GM23338 (cell line): ENCODE results near the gene ABHD6. TPM values are rescaled to one million over a fixed set of nuclear protein-coding genes. Genes with fewer than 3 reads are reported as not detected.

Source experiments
- ATAC-seq: fragments of 200-7000 bp; cut with Tn5 transposase; 3 replicates; pipeline ENCODE4 v1.9.1; 2020
- DNase-seq: peaks from one replicate; pipeline ENCODE4 v3.0.0-alpha.2; 2015; ENCODE audit warnings: low spot score
- H2AFZ ChIP-seq: fragments of 200-600 bp; sonication (generic); 2 replicates; pipeline ENCODE4 v1.8.0; 2016; ENCODE audit warnings: antibody characterized with exemption, mild to moderate bottlenecking, moderate library complexity
- H3F3A ChIP-seq: fragments of 200-600 bp; sonication (generic); replicated peaks from 2 replicates; pipeline ENCODE4 v1.8.0; 2017; ENCODE audit warnings: antibody characterized with exemption, mixed run types, low read depth
- H3K27ac ChIP-seq: fragments of 200-600 bp; sonication (generic); 2 replicates; pipeline ENCODE4 v1.6.1; 2016; ENCODE audit warnings: low read depth
- H3K27me3 ChIP-seq: fragments of 200-600 bp; sonication (generic); 2 replicates; pipeline ENCODE4 v1.8.0; 2016; ENCODE audit warnings: mild to moderate bottlenecking, mixed run types, moderate library complexity; ENCODE audit not compliant: insufficient read depth
- H3K36me3 ChIP-seq: fragments of 200-600 bp; sonication (generic); 2 replicates; pipeline ENCODE4 v1.8.0; 2016; ENCODE audit warnings: mild to moderate bottlenecking; ENCODE audit not compliant: insufficient read depth
- H3K4me1 ChIP-seq: fragments of 200-600 bp; sonication (generic); 2 replicates; pipeline ENCODE4 v1.8.0; 2016; ENCODE audit warnings: mild to moderate bottlenecking, moderate library complexity; ENCODE audit not compliant: insufficient read depth
- H3K4me2 ChIP-seq: fragments of 200-600 bp; sonication (generic); 2 replicates; pipeline ENCODE4 v1.7.1; 2017; ENCODE audit warnings: mixed run types
- H3K4me3 ChIP-seq: fragments of 200-600 bp; sonication (generic); 2 replicates; pipeline ENCODE4 v1.6.1; 2016; ENCODE audit warnings: mixed run types
- H3K79me2 ChIP-seq: fragments of 200-600 bp; sonication (generic); replicated peaks from 2 replicates; pipeline ENCODE4 v1.8.0; 2017; ENCODE audit warnings: mild to moderate bottlenecking; ENCODE audit not compliant: insufficient read depth
- H3K9me2 ChIP-seq: fragments of 200-600 bp; sonication (generic); 2 replicates; pipeline ENCODE4 v1.8.0; 2017; ENCODE audit not compliant: insufficient read depth
- H4K20me1 ChIP-seq: fragments of 200-600 bp; sonication (generic); replicated peaks from 2 replicates; pipeline ENCODE4 v1.8.0; 2017; ENCODE audit warnings: mild to moderate bottlenecking; ENCODE audit not compliant: insufficient read depth
- H3K27ac Mint-ChIP-seq: 2 replicates; pipeline ENCODE4 v1.8.0; 2020; ENCODE audit warnings: inconsistent platforms, mild to moderate bottlenecking, moderate library complexity, mixed read lengths
- H3K27me3 Mint-ChIP-seq: 3 replicates; pipeline ENCODE4 v1.8.0; 2022; ENCODE audit warnings: low read depth, mild to moderate bottlenecking, moderate library complexity, mixed read lengths, inconsistent platforms; ENCODE audit not compliant: insufficient read depth, poor library complexity
- H3K36me3 Mint-ChIP-seq: 3 replicates; pipeline ENCODE4 v1.8.0; 2021; ENCODE audit warnings: low read depth, mild to moderate bottlenecking, inconsistent platforms, moderate library complexity, mixed read lengths
- H3K4me1 Mint-ChIP-seq: 3 replicates; pipeline ENCODE4 v1.8.0; 2020; ENCODE audit warnings: mild to moderate bottlenecking, inconsistent platforms, mixed read lengths
- H3K4me3 Mint-ChIP-seq: 3 replicates; pipeline ENCODE4 v1.8.0; 2021; ENCODE audit warnings: moderate library complexity, mild to moderate bottlenecking, inconsistent platforms, mixed read lengths
- H3K9me3 Mint-ChIP-seq: 3 replicates; pipeline ENCODE4 v1.8.0; 2020; ENCODE audit warnings: moderate library complexity, mild to moderate bottlenecking, inconsistent platforms, mixed read lengths
- CREB1 ChIP-seq: fragments of 250-450 bp; sonication (Bioruptor Pico); IDR thresholded peaks from 2 replicates; pipeline ENCODE4 v1.5.0; 2020; ENCODE audit warnings: low read depth, mild to moderate bottlenecking, moderate library complexity
- CTCF ChIP-seq, 2 experiments: fragments of 200-600 bp in 1 of 2; sonication (generic) in 1 of 2; conservative IDR thresholded peaks; 2 replicates each; pipeline versions ENCODE4 v1.5.1 to v1.6.1; 2016 to 2017; ENCODE audit warnings: antibody characterized with exemption in 2 of 2, low read depth in 2 of 2, mild to moderate bottlenecking in 2 of 2, moderate library complexity in 1 of 2
- ETS1 ChIP-seq: IDR thresholded peaks from 2 replicates; pipeline ENCODE4 v1.6.1; 2016; ENCODE audit warnings: antibody characterized with exemption
- EZH2 ChIP-seq: fragments of 200-600 bp; sonication (generic); IDR thresholded peaks from one replicate; pipeline ENCODE4 v1.8.0; 2017; ENCODE audit warnings: antibody characterized with exemption, mild to moderate bottlenecking, low read depth; ENCODE audit not compliant: unreplicated experiment
- EZH2phosphoT487 ChIP-seq: fragments of 200-600 bp; sonication (generic); IDR thresholded peaks from one replicate; pipeline ENCODE4 v1.8.1; 2018; ENCODE audit warnings: antibody characterized with exemption; ENCODE audit not compliant: unreplicated experiment
- JUNB ChIP-seq: IDR thresholded peaks from one replicate; pipeline ENCODE4 v1.6.1; 2016; ENCODE audit warnings: antibody characterized with exemption; ENCODE audit not compliant: unreplicated experiment
- NANOG ChIP-seq: IDR thresholded peaks from 2 replicates; pipeline ENCODE4 v1.6.1; 2016; ENCODE audit warnings: antibody characterized with exemption, borderline replicate concordance
- POLR2AphosphoS5 ChIP-seq: IDR thresholded peaks from 2 replicates; pipeline ENCODE4 v1.6.1; 2016; ENCODE audit warnings: antibody characterized with exemption, low read depth
- REST ChIP-seq: IDR thresholded peaks from one replicate; pipeline ENCODE4 v1.6.1; 2018; ENCODE audit warnings: antibody characterized with exemption; ENCODE audit not compliant: unreplicated experiment
- STAT1 ChIP-seq: IDR thresholded peaks from one replicate; pipeline ENCODE4 v1.6.1; 2016; ENCODE audit warnings: antibody characterized with exemption; ENCODE audit not compliant: unreplicated experiment
- ZNF114 ChIP-seq: fragments of 250-450 bp; sonication (Bioruptor Pico); IDR thresholded peaks from 2 replicates; pipeline ENCODE4 v1.5.0; 2020; ENCODE audit warnings: mild to moderate bottlenecking, moderate library complexity
- ZNF331 ChIP-seq: fragments of 250-450 bp; sonication (Bioruptor Pico); IDR thresholded peaks from 2 replicates; pipeline ENCODE4 v1.5.0; 2020; ENCODE audit warnings: low read depth, mild to moderate bottlenecking, moderate library complexity
- ZNF462 ChIP-seq: fragments of 250-450 bp; sonication (Bioruptor Pico); IDR thresholded peaks from 2 replicates; pipeline ENCODE4 v1.5.0; 2020; ENCODE audit warnings: mild to moderate bottlenecking, moderate library complexity
- polyA plus RNA-seq: library from polyadenylated mRNA; unstranded; fragments of >200 nt; fragmentation: Nextera tagmentation; extraction: Ambion mirVana; gene quantifications from 2 replicates; pipeline ENCODE4 v1.2.1, GENCODE V29; 2016
- total RNA-seq: library from RNA; depleted of rRNA; stranded (reverse); fragments of >200 nt; shearing (Covaris generic); gene quantifications from 2 replicates; pipeline ENCODE4 v1.2.3, GENCODE V29; 2014

ABHD6 gene
- total and polyA plus RNA-seq, 2 experiments from 2014 or later = 3.7 to 5.5 TPM

GRCh38 chr3:58292866-58293265 is 55.3 kb downstream of the ABHD6 start:
- no peak overlapping the region for H3K27ac Mint-ChIP-seq
- peaks cover 20% of the 10 kb centered on the region for H3K36me3 Mint-ChIP-seq

More at GRCh38 chr3:58292866-58293265, 55.3 kb downstream of the ABHD6 start:
- Histone ChIP-seq H3K27ac (no peak overlapping the region), H3K4me2 (no peak overlapping the region), H3K9me2 (no peaks in the 10 kb centered on the region), H3K4me3 (no peak overlapping the region), H3K27me3 (no peaks in the 10 kb centered on the region), H4K20me1 (no peaks in the 10 kb centered on the region), H3K36me3 (no peaks in the 10 kb centered on the region), H2AFZ (no peak overlapping the region), H3K79me2 (no peaks in the 10 kb centered on the region), H3K4me1 (no peaks in the 10 kb centered on the region), H3F3A (no peaks in the 10 kb centered on the region)
- TF ChIP-seq EZH2phosphoT487 (no peak), POLR2AphosphoS5 (no peak), NANOG (no peak), CREB1 (no peak), ZNF114 (CRISPR knock-in tag) (no peak), ZNF331 (CRISPR knock-in tag) (no peak), STAT1 (no peak), ETS1 (no peak), CTCF (conservative IDR thresholded peaks at IDR 0.05; ENCODE audit: low read depth in 2 of 2) (no peak), JUNB (no peak), EZH2 (no peak), ZNF462 (CRISPR knock-in tag) (no peak), REST (no peak)
- ATAC-seq (no peak), DNase-seq (no peak)
- H3K9me3 Mint-ChIP-seq = peaks cover 23% of the 10 kb centered on the region
- peaks cover 4% of the 10 kb centered on the region for H3K27me3 Mint-ChIP-seq
- H3K4me1 Mint-ChIP-seq = peaks cover 4% of the 10 kb centered on the region; the same call in 1 of the 3 replicates
- no peak overlapping the region for H3K4me3 Mint-ChIP-seq
